HEK293 (cell line): ENCODE data around the gene SGMS1.

ENCODE experiments used
- CTCF ChIP-seq: fragments of 450-650 bp; formaldehyde crosslinking; IDR thresholded peaks from 2 replicates; pipeline ENCODE4 v1.5.1; 2016; ENCODE audit warnings: missing biosample characterization, missing genetic modification characterization
- ZBTB21 ChIP-seq: fragments of 450-650 bp; formaldehyde crosslinking; IDR thresholded peaks from 2 replicates; pipeline ENCODE4 v1.5.1; 2017; ENCODE audit warnings: missing biosample characterization, missing genetic modification characterization
- ZBTB44 ChIP-seq: fragments of 450-650 bp; IDR thresholded peaks from 2 replicates; pipeline ENCODE4 v1.5.1; 2018; ENCODE audit warnings: missing biosample characterization, mild to moderate bottlenecking, missing genetic modification characterization
- ZNF2 ChIP-seq: fragments of 450-650 bp; formaldehyde crosslinking; IDR thresholded peaks from 2 replicates; pipeline ENCODE4 v1.5.1; 2016; ENCODE audit warnings: missing biosample characterization, missing genetic modification characterization
- ZNF639 ChIP-seq: fragments of 450-650 bp; formaldehyde crosslinking; IDR thresholded peaks from 2 replicates; pipeline ENCODE4 v1.5.1; 2016; ENCODE audit warnings: missing biosample characterization, missing genetic modification characterization
- TF ChIP-seq, protein P1 (sequence below): sonication (generic); formaldehyde crosslinking; IDR thresholded peaks from 2 replicates; pipeline ENCODE4 v1.8.1; 2022; ENCODE audit warnings: mild to moderate bottlenecking, moderate library complexity, missing genetic modification reagents

DNA sequence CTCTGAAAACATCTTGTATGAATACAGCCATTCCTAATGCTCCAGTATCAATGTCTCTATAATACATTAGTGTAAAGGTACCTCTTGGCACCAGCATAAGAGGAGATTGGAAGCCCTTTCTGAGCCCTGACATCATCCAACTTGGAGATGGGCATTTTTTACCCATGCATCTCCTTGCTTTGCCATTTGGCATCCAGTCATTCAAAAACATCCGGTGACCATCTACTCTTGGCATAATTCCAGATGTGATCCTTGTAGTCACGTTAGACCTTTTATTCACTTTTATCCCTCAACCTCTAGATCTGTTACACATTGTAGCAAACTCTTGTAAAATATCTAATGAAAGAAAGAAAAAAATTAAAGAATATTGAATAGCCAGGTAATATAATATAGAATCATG, 17.9 kb upstream of the SGMS1 start:
- no peak for TF ChIP-seq CTCF (tag by site-specific recombination)
- no peak for TF ChIP-seq ZBTB21
- TF ChIP-seq, protein P1, sequence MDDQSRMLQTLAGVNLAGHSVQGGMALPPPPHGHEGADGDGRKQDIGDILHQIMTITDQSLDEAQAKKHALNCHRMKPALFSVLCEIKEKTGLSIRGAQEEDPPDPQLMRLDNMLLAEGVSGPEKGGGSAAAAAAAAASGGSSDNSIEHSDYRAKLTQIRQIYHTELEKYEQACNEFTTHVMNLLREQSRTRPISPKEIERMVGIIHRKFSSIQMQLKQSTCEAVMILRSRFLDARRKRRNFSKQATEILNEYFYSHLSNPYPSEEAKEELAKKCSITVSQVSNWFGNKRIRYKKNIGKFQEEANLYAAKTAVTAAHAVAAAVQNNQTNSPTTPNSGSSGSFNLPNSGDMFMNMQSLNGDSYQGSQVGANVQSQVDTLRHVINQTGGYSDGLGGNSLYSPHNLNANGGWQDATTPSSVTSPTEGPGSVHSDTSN (CRISPR knock-in tag), result no peak
- TF ChIP-seq ZNF2 (tag by site-specific recombination), result no peak
- no peak for TF ChIP-seq ZBTB44 (tag by site-specific recombination)
- no peak for TF ChIP-seq ZNF639 (tag by site-specific recombination)
